Stimulated activated CD4-positive, alpha-beta T cell treated with anti-CD3 and anti-CD28 coated beads, Interleukin-1b, Interleukin-23, amount 100 ng/mL, for 1 hour (primary cell): ENCODE data around the gene LHX3.
"Not testable (repeated sequence)": the region's sequence is repeated elsewhere in the genome, so short reads cannot be mapped to it uniquely, and the experiment has no call there.

Source experiments
- DNase-seq, 2 donors: peaks; one replicate each; pipeline ENCODE4 v3.0.0-alpha.2; 2020; ENCODE audit warnings: low read depth in 2 of 2

Gene LHX3

GRCh38 chr9:136154943-136155342, 50.0 kb downstream of the LHX3 start:
- no peak for DNase-seq

- DNase-seq: no peak
Observed at GRCh38 chr9:136153381-136154065, 51.4 kb downstream of the LHX3 start.

DNA sequence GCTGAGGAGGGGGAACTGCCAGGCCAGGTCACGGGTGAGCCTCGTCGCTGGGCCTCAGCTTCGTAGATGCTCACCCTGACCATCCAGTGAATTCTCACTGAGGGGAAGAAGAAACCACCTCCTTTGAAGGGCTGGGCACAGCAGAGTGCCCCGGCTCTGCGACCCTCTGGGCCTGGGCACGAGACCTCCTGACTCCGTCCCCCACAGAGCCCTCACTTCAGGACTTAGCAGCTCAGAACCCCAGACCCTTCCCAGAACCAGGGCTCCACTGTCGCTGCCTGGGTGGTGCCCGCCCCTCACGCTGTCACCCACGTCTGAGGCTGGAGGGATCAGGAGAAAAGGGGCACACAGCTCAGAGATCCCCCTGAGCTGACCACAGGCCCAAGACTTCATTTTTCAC, 52.0 kb downstream of the LHX3 start:
- DNase-seq: no peak

- DNase-seq: no peak
Observed at GRCh38 chr9:136152543-136152866, 52.4 kb downstream of the LHX3 start.

GRCh38 chr9:136151848-136152542, 52.9 kb downstream of the LHX3 start:
- no peak for DNase-seq

GRCh38 chr9:136151214-136151804, 53.6 kb downstream of the LHX3 start:
- no peak for DNase-seq

- DNase-seq: not testable (repeated sequence)
Observed at GRCh38 chr9:136150664-136151213, 54.2 kb downstream of the LHX3 start.

DNA sequence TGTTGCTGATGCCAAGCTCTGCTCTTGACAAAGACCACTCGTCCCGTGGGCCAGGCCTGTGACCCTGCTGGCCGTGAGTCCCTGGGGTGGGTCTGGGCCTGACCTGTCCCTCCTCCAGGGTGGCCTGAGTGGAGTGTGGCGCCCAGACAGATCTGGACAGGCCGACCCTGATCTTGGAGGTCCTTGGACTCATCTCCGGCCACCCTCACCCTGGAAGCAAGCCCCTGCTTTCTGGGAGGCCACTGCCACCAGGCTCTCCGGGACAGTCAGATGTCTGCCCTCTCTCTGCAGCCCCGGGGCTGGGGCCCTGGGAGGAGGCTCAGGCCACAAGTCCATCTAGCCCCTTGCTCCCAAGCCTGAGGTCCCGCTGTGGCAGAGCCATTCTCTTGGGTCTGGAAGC, 55.1 kb downstream of the LHX3 start:
- DNase-seq: no peak

- DNase-seq: no peak
Observed at GRCh38 chr9:136149337-136149736, 55.6 kb downstream of the LHX3 start.

DNA sequence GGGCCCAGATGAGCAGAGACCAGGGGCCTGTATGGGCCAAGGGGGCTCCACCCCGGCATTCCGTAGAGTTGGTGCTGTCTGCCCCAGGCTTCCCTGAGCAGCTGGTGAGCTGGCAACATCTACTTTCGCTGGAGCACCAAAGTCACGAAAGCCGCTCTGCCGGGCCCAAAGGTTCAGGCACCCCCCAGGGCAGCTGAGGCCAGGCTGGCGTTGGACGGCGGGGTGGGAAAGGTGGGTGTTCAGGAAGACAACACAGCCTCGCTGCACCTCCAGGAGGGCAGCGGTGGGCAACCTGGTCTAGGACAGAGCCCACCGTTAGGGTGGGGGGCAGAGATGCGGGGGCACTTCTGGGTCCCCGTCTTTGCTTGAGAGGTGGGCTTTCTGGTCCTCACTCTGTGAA, 56.2 kb downstream of the LHX3 start:
- no peak for DNase-seq

GRCh38 chr9:136147890-136148714, 56.8 kb downstream of the LHX3 start:
- no peak for DNase-seq

- DNase-seq: no peak
Observed at GRCh38 chr9:136147038-136147889, 57.7 kb downstream of the LHX3 start.
